CD4-positive, alpha-beta T cell treated with Interleukin-2 at 100 ng/mL for 4 hours (primary cell): ENCODE results near the gene DPM3.
"Not testable (repeated sequence)": the region's sequence is repeated elsewhere in the genome, so short reads cannot be mapped to it uniquely, and the experiment has no call there.

Source experiments
- DNase-seq: peaks from one replicate; pipeline ENCODE4 v3.0.0-alpha.2; 2020; ENCODE audit warnings: low spot score

Gene DPM3

DNA sequence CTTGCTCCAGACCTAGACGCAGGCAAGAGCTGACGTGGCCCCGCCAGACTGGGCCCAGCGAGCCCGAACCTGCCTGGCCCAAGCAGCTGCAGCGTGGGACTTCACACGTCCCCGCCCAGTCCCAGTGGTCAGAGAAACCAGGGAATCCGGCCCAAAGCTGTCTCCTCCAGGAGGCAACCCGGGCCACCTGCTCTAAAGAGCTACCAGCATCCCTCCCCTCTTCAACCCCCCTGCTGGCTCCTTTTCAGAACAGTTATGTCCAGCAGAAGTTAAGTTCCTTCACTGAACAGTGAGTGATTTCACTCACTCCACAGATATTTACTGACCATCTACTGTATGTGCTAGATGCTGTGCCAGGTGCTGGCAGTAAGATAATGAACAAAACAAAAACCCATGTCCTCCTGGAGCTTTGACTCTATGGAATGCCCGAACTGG, 14.8 kb downstream of the DPM3 start:
- DNase-seq = no peak

DNA sequence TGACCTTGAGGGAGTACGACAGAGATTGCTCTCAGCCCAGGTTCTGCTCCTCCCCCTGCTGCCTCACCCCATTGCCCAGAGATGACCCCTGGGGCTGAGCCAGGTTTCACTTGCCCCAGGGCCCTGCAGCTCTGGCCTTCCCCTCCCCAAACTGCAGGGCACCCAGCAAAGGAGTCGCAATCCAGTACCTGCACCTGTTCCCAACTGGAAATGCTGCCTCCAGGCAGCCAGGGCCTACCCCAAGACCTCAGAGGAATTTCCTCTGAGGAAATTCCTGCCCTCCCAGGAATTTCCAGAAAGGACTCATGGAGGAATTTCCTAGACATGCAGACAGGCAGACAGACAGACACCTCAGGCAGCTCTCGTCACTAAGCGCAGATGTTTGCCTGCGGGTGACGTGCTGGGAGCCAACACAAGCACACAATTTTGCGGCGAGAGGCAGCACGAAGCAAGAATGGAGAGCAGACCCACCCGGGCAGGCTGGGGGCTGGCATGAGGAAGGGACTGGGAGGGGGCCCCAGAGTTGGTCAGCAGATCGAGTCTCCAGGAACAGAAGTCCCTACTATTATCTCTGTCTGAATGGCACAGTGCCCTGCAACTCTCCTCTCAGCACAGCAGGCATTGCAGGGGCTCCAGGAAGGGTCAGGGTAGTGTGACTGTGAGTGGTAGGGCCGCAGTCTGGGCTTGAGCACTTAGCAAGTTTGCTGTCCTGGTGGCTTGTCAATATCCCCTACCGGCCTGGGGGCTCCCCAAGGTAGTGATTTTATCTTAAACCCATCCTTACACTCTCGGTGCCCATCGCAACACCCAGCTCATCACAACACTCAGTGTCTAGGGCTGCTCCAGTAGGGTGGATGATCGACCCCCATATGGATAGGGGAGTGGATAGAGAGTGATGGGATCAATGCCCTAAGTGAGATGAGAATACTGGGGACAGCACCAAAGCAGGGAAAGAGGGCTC, 15.5 kb downstream of the DPM3 start:
- no peak for DNase-seq

DNA sequence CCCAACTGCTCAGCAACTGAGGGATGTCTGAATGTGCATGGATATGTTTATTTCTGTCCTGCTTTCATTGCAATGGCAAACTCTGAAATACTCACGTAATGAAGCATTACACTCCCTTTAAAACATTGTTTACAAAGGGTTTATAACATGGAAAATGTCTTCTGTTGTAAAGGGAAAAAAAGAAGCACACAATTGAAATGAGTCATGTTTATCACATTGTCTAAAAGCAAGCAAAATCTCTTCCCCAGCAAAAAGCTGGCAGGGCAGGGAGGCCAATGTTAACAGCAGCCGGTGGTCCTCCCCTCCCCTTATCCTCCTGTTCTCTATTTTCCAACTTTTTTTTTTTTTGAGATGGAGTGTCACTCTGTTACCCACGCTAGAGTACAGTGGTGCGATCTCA, 16.5 kb downstream of the DPM3 start:
- no peak for DNase-seq

DNA sequence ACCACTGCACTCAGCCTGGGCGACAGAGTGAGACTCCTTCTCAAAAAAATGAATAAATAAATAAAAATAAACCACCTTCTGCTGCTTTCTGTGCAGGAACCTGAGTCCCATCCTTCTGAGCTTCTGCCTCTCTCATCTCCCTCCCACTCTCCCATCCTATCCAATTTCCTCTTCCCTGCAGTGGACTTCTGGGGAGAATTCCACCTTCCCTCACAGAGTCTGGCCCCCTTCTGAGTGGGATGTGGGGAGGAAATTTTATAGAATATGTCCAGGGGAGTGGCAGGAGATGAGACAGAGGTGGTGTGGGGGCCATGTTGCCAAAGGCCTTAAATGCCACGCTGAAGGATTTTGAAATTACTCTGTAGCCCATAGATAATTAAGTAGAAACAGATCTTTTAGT, 18.0 kb downstream of the DPM3 start:
- no peak for DNase-seq

DNA sequence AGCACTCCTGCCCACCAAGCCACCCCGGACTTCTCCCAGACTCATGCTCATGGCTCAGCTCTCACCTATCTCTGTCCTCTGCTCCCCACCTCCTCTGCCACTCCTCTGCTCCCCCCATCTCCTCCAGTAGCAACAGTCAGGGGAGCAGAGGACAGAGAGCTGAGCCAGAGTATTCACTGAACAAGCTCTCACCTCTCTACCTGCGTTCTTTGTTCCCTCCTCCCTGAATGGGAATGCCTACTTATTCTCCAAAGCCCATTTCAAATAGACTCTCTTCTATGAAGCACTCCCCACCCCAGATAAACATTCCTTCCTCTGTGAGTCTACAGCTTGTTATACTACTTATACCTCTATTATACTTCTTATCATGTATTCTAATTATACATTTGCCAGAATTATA, 19.1 kb downstream of the DPM3 start:
- DNase-seq = no peak

DNA sequence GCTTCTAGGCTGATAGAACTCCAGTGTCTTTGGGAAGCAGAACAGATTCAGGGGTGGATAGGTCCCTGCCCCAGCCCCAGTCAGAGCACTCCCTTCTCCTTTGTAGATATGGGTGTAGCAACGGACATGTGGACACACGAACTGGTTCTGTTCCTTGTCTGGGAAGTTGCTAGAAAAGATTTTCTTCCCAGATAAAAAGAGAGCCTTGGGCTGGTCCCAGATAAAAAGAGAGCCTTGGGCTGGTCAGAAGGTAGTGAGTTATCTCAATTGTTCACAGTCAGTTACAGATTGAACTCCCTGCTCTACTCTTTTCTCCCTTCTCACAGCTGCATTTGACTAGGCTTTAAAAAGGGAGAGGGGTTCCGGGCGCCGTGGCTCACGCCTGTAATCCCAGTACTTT, 20.1 kb downstream of the DPM3 start:
- DNase-seq = no peak

DNA sequence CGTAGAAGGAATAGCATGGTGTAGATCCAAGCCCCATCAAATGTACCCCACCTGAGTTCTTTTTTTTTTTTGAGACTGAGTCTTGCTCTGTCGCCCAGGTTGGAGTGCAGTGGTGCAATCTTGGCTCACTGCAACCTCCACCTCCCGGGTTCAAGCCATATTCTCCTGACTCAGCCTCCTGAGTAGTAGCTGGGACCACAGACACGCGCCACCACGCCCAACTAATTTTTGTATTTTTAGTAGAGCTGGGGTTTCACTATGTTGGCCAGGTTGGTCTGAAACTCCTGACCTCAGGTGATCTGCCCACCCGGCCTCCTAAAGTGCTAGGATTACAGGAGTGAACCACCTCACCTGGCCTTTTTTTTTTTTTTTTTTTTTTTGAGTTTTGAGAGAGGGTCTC, 22.2 kb downstream of the DPM3 start:
- DNase-seq = not testable (repeated sequence)

DNA sequence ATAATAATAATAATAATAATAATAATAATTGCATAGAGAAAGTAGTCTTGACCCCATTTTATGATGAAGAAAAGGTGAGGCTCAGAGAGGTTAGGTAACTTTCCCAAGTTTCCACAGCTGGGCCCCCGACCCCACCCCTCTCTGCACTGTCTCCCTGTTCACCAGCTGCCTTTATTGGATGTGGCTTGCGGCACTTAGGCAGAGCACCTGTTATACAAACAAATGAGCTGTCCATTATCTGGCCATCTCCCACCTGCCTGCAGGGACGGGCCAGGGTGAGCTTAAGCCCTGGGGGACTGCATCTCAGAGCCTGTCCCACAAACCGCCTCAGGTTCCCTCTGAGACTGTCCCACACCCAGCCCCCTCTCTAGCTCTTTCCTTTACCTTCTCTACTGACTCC, 22.7 kb downstream of the DPM3 start:
- no peak for DNase-seq

DNA sequence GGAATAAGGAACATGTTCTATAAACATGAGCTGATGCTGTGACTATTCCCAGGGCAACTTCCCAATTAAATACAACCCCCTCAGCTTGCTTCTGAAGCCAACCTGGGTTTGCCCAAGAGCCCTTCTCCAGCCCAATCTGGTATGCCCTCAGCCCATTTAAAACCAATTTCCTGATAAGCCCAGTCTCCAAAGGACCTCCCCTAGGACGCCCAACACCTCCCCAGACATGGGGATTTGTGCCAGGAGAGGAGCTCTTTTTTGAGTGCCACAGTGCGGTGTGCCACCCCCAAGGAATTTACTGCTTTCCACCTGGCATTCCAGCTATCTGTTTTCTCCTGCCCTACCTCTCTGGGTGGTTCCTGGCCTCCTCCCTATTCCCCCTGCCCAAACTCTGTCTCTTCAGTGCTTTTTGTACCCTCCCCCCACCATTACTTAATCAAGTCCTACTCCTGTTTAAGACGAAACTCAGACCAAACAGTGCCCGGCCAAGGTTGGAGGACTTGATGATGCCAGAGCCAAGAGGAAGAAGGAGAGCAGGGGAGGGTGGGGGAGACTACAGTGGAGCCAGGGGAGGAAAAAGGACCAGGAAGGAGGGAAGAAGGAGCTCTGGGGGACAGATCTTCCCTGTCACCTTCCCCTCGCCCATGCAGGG, 24.1 kb downstream of the DPM3 start:
- DNase-seq = no peak

DNA sequence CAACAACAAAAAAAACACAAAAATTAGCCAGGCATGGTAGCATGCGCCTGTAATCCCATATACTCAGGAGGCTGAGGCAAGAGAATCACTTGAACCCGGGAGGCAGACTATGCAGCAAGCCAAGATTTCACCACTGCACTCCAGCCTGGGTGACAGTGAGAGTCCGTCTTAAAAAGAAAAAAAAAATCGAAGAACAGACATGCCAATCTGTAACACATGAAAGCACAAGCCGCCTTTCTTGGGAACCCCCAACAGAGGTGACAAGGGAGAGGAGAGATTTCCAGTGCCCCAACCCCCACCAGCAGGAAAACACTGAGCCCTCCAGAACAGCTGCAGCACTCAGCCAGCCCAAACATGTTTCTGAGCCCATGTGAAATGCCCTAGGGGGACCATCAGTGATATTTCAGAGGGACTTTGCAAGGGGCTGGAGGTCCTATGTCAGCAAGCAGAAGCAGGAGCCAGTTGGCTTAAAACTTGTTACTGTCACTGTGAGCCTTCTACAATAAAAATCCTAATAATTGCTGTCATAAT, 26.8 kb downstream of the DPM3 start:
- DNase-seq = no peak

DNA sequence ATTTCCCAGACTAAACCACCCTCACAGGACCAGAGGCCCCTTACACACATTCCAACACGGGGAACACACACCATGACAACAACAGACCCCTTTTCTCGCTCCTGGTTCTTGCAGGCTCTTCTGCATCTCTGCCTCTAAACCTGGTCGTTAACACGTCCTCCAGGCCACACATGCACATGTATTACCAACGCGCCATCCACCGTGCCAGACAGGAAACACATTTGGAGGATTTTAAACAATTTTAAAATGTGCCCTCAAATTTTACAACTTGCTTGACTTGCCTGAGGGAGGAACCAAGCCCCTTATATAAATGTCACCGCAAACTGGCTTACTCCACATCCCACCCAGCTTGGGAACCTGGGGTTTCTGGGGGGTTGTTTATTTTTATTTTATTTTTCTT, 29.5 kb downstream of the DPM3 start:
- DNase-seq = no peak

DNA sequence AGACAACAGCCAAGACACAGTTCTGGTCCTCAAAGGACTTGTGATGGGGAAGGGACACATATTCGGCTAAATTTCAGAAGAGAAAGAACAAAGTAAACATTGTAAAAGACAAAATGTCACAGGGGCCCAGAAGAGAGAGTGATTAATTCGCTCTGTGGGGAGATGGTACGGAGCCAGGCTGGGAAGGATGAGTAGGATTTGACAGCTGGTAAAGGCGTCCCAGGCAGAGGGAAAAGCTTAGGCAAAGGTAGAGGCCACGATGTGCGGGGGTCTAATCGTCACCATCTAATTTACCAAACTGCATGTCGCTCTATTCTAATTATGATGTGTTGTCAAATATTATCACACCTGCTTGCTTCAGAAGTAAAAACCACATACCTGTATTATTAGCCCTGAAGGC, 29.9 kb downstream of the DPM3 start:
- DNase-seq = no peak

DNA sequence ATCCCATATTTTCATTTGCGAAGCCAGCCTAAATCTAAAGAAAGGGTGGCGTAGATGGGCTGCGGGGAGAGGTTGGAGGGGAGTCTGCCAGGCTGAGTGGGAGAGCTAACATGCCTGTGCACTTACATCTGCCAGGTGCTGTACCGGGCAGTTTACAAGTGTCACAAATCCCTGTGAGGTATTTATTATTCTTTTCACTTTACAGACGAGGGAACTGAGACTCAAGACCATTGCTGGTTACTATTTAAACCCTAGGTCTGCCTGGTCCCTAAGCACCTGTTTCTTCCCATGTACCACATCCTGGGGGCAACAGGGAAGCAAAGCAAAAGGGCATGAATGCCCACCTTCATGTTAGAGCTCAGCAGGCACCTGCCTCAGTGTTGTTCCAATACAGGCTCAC, 32.0 kb downstream of the DPM3 start:
- DNase-seq = no peak

DNA sequence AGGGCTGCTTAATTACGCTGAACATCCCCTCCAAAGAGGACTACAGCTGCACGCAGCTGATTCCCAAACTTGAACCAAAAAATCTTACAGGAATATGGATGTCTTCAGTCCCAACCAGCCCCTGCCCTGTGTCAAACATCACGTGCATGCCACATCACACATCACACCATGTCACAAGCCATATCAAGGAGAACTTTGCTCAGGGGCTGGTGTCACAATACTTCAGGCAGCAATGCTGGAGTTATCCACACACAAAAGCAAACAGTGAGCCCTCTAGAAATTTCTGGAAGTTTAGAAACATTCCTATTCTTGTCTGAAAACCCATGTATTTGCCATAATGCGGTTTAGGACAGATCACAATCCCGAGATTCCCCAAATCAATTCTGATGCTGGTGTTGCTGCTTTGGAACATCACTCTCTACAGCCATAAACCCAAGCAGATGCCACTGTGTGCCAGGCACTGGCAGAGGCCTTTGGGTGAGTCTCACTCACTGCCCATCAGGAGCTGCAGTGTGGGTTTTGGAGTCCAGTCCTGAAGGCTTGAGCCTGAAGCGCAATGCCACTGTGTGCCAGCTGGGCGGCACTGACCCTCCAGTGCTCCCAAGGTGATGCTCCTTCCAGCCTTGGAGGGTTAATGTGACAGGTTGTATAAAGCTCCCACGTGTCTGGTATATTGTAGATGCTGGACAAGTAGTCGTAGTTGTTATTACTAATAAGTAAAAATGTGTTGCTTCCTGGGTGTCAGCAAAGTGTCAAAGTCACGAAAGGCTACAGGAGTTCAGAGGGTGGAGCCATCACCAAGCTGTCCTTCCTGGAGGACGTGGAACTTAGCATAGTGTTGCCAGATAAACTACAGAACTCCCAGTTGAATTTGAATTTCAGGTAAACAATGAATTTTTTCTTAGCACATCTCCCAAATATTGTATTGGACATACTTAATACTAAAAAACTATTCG, 32.7 kb downstream of the DPM3 start:
- DNase-seq = no peak

DNA sequence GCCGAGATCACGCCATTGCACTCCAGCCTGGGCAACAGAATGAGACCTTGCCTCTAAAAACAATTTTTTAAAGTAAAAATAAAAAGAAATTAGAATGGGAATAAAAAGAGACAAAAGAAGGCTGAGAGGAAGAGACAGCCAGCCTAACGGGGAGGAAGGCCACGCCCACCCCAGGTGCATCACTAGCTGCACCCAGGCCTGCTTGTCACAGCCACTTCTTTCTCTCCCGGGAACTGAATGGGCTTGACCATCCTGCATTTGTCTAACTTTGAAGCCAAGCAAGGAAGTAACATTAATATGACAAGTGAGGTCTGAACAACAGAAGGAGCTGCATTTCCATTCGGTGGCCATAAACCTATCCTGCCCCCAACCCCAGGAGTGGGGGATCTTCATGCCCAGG, 33.5 kb downstream of the DPM3 start:
- no peak for DNase-seq

DNA sequence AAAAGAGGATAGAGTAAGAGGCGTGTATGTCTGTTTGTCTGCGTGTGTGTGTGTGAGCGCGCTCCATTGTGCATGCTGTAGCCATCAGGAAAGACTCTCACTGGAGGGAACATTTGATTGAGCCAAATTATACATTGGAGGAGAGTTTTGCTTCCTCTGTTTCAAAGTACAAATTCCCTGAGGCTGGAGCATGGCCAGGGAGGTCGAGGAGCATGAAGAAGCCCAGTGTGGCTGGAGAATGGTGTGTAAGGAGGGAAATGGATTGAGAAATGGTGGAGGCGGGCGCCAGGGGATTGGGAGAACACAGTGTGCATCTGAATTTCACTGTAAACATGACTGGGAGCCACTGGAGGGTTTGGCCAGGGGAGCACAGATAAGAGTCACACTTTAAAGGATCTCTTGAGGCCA, 34.7 kb downstream of the DPM3 start:
- DNase-seq = no peak

DNA sequence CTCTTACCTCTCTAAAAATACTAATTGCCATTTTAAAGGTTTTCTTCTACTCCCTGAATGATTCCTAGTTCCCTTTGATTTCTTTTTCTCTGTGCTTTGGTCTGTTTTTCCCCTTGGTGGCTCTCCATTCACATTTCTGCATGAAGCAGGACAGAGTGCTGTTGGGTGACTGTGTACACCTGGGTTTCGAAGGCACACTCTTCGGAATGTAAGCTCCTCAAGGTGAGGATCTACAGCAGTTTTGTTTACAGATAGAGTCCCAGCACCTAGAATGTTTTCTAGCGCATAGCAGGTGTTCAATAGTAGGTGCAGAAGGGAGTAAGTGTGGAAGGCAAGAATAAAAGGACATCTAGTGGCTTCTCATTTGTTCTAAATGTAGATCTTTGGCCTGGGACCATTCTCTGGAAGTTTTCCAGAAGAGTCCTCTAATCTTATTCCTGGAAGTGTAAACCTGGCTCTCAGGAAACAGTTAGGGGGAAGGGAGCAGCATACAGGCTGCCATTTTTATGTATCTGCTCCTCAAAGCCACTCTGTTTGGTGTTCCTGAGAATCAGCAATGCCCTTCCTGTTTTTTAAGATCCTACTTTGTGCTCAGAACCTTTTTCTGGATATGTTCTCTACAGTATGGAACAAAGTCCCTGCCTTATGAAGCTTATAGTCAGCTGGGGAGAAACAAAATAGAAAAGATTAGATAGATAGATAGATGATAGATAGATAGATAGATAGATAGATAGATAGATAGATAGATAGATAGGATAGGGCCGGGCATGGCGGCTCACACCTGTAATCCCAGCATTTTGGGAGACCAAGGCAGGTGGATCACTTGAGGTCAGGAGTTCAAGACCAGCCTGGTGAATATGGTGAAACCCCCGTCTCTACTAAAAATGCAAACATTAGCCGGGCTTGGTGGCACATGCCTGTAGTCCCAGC, 35.5 kb downstream of the DPM3 start:
- no peak for DNase-seq

DNA sequence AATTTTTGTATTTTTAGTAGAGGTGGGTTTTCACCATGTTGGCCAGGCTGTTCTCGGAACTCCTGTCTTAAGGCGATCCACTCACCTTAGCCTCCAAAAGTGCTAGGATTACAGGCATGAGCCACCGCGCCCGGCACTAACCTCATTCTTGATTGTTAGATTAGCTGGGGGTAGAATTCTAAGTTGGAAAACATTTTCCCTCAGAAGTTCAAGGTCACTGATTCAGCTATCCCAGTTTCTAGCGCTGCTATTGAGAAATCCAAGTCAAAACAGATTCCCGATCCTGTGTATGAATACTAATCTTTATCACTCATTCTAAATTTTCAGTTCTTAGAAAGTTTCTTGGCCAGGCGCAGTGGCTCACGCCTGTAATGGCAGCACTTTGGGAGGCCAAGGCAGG, 37.0 kb downstream of the DPM3 start:
- no peak for DNase-seq

DNA sequence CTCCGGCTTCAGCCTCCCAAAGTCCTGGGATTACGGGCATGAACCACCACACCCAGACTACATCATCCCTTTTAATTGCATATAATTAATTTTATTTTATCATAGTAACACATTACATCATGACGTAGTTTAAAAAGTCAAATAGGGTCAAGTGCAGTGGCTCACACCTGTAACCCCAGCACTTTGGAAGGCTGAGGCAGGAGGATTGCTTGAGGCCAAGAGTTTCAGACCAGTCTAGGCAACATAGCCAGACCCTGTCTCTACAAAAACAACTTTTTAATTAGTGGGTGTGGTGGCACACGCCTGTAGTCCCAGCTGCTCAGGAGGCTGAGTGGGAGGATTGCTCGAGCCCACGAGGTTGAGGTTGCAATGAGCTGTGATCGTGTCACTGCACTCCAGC, 41.0 kb downstream of the DPM3 start:
- no peak for DNase-seq

DNA sequence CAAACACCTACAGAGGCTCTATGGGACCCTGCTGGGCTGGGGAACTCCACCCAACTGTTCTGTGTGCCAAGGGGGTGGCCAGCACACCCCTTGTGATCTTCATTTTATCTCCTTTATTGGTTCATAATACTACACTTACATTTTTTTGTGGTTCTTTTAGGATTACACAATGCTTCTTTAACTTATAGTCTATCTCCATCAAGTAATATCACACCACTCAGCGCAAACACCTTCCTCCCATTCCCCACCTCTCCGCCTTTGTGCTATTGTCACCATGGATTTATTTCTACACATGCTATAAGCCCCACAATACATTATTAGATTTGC, 45.7 kb downstream of the DPM3 start:
- DNase-seq = no peak
